Duodenal mucosa (tissue), 2 donors: ENCODE results near the gene LAMTOR1.

ENCODE experiments used
- H3K27ac ChIP-seq: one replicate; pipeline ENCODE4 v1.7.0; 2013; ENCODE audit warnings: low read depth, low read length
- H3K27me3 ChIP-seq, 2 donors: one replicate each; pipeline ENCODE4 v1.7.0; 2013; ENCODE audit warnings: low read length in 2 of 2, control low read depth in 1 of 2; ENCODE audit not compliant: insufficient read depth in 2 of 2, control insufficient read depth in 1 of 2
- H3K36me3 ChIP-seq, 2 donors: one replicate each; pipeline ENCODE4 v1.7.0; 2013; ENCODE audit warnings: low read length in 2 of 2, control low read depth in 1 of 2; ENCODE audit not compliant: insufficient read depth in 2 of 2, control insufficient read depth in 1 of 2
- H3K4me1 ChIP-seq, 2 donors: one replicate each; pipeline ENCODE4 v1.7.0; 2013; ENCODE audit warnings: low read length in 2 of 2, control low read depth in 1 of 2; ENCODE audit not compliant: insufficient read depth in 2 of 2, control insufficient read depth in 1 of 2
- H3K4me3 ChIP-seq, 2 donors: one replicate each; pipeline ENCODE4 v1.7.0; 2013; ENCODE audit warnings: low read length in 2 of 2, low read depth in 1 of 2
- H3K9ac ChIP-seq, 2 donors: one replicate each; pipeline ENCODE4 v1.7.0; 2013; ENCODE audit warnings: low read length in 2 of 2, low read depth in 1 of 2
- H3K9me3 ChIP-seq, 2 donors: one replicate each; pipeline ENCODE4 v1.7.0; 2013; ENCODE audit warnings: low read length in 2 of 2, control low read depth in 1 of 2; ENCODE audit not compliant: control insufficient read depth in 1 of 2

LAMTOR1 gene

DNA sequence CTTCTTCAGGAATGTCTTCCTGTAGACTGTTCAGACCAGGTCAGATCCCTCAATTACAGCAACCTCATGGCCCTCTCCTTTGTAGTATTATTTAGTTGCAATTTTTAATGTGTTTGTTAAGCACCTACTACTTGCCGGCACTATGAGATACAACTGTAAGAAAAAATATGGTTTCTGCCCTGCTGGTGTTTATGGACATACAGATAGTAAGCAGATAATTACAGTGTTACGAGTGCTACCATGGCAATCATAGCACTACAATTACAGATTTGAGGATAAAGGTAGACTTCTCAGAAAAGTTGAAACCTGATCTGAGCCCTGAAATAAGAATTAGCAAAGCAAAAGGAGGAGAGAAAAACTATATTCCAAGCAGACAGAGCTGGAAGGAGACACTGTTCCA lies 19.7 kb downstream of the LAMTOR1 start:
- H3K9ac ChIP-seq, result no peak overlapping the region
- H3K4me3 ChIP-seq, result no peak overlapping the region
- peaks cover 7 to 14% of the 10 kb centered on the region in 2 donors for H3K4me1 ChIP-seq
- H3K36me3 ChIP-seq, result peaks cover 6 to 7% of the 10 kb centered on the region in 2 donors
- H3K9me3 ChIP-seq, result no peaks in the 10 kb centered on the region
- H3K27me3 ChIP-seq, result no peaks in the 10 kb centered on the region
- no peak overlapping the region for H3K27ac ChIP-seq

DNA sequence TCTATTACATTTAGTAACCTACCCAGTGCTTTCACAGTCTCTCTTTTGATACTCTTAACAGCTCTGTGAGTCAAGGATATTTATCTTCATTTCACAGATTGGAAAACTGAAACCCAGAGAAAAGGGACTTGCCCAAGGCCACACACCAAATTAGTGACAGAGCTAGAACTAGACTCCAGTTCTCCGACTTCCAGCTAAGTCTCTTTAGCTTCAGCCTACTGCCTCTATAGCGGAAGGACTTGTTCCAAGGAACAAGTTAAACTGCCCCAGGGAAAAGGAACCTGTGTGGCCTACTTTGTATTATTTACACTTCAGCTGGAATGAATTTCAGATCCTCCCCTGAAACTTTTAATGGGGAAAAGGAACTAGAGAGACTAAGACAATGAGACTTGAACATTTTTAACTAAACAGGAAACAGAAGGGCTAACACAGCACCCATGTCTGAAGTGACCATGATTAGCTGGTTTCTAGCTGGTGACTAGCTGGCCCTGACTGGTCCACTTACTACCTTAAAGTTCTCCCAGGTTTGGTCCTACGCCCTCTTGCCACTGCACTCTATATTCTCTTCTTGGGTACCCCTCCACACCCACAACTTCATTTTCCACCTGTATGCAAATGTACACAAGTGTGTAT lies 21.2 kb downstream of the LAMTOR1 start:
- H3K4me3 ChIP-seq, result no peak overlapping the region
- no peak overlapping the region for H3K9ac ChIP-seq
- no peaks in the 10 kb centered on the region for H3K27me3 ChIP-seq
- peaks cover 11 to 16% of the 10 kb centered on the region in 2 donors for H3K4me1 ChIP-seq
- H3K9me3 ChIP-seq, result no peaks in the 10 kb centered on the region
- peak overlapping the region; percentile 11 for H3K27ac ChIP-seq
- no peaks in the 10 kb centered on the region for H3K36me3 ChIP-seq

DNA sequence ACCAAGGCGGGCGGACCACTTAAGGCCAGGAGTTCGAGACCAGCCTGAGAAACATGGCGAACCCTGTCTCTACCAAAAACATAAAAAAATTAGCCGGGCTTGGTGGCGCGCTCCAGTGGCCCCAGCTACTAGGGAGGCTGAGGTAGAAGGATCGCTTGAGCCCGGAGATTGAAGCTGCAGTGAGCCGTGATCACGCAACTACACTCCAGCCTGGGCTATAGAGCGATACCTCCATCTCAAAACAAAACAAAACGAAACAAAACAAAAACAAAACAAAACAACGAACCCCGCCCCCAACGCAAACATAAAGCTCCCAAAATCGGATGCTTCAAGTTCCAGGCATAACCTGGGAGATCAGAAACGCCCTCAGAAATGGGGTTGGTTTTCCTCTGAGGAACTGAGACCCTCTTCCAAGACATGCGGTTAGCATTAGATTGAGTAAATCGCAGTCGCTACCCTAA lies 21.9 kb downstream of the LAMTOR1 start:
- Histone ChIP-seq H3K9me3 (no peaks in the 10 kb centered on the region), H3K9ac (peak overlapping the region; percentile 51 to 66), H3K27me3 (no peaks in the 10 kb centered on the region), H3K4me3 (peak overlapping the region; percentile 69 to 75), H3K27ac (peak overlapping the region; percentile 70), H3K36me3 (no peaks in the 10 kb centered on the region), H3K4me1 (peaks cover 11 to 16% of the 10 kb centered on the region in 2 donors)

DNA sequence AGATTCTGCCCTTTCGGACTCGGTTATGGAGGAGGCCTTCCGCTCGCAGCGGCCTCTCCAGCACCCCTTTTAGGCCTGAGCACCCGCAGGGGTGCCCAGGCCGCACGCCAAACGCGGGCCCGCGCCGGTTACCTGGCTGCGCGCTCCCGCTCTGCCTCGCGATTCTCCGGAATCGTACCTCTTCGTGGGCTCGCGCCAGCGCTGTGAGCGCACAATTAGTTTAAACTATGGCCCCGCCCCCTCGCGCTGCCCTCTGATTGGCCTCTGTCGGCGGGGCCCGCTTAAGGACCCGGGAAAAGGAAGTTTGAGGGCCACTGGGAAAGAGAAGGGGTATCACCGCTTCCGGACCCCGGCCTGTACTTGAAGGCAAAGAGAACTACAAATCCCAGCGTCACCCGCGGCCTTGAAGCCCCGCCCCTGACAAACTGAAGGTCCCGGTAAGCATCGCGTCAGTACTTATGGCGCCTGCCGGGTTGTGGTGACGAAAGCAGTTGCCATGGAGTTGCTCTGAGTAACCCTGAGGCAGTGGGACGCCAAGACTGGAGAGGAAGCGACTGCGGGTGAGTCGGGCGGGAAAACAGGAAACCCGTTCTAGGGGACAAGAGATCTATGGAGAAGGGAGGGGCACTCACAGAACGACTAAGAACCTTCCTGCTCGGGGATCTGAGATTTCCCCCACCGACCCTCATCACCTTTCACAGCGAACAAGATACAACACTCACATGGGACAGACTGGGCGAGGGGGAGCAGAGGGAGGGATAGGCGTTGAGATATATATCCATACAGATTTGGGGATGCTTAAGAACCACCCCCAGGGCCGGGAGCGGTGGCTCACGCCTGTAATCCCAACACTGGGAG lies 22.5 kb downstream of the LAMTOR1 start, which contains the start of the genes LRRC51 and NUMA1:
Gene LRRC51 (plus strand): TSS at position 525 of the 858 bp plus-strand sequence. CDS start 8,234 bp downstream, outside the sequence.
Gene NUMA1 (minus strand): TSS at position 217 of the 858 bp plus-strand sequence. CDS start 44,599 bp downstream, outside the sequence.
- H3K27me3 ChIP-seq, result no peaks in the 10 kb centered on the region
- no peaks in the 10 kb centered on the region for H3K36me3 ChIP-seq
- no peaks in the 10 kb centered on the region for H3K9me3 ChIP-seq
- H3K4me3 ChIP-seq, result peak within 1 kb of the TSS; percentile 75 to 77
- peak within 1 kb of the TSS; percentile 70 for H3K27ac ChIP-seq
- peaks cover 11 to 16% of the 10 kb centered on the region in 2 donors for H3K4me1 ChIP-seq
- H3K9ac ChIP-seq, result peak within 1 kb of the TSS; percentile 51 to 73

DNA sequence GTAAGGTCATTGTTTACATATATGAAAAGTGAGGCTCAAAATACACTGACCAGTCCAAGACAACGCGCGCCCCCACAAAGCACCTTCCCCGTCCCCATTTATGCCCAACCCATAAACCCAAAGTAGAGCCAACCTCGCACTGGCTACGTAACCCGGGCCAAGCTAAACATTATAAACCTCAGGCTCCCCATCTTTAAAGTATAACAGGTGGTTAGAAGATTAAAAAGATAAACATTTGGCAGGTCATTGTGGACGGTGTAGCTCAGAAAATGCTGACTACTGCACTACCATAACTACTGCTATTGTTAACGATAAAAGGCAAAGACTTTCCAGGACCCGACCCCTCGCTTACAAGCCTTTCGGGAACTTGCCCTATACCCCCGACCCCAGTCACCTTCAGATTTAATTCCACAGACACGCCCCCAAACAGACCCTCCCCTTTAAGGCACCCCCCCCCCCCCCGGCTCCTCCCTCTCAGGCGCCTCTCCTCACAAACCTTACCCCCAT lies 23.2 kb downstream of the LAMTOR1 start:
- Histone ChIP-seq H3K27ac (peak overlapping the region; percentile 70), H3K27me3 (no peaks in the 10 kb centered on the region), H3K4me1 (peaks cover 15 to 16% of the 10 kb centered on the region in 2 donors), H3K36me3 (no peaks in the 10 kb centered on the region), H3K9me3 (no peaks in the 10 kb centered on the region), H3K9ac (peak overlapping the region; percentile 40 to 73), H3K4me3 (peak overlapping the region; percentile 75 to 77)

DNA sequence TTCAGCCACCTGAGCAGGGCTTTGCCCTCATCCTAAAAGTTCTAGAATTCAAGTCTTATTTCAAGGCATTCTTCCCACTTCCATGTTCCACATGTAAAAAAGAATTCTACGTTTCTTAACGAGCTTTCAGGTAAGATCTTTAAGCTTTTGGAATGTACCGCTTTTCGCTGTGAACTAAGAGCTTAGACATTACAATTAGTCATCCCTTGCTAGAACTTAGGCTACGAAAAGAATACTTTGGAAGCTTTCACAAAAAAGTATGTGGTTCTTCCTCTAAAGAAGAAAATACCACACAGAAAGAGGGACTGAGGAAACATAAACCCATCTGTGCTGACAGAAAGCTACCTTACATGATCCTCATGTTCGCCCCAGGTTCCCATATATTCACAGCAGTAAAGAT lies 24.6 kb downstream of the LAMTOR1 start:
- H3K36me3 ChIP-seq, result no peaks in the 10 kb centered on the region
- peak overlapping the region; percentile 75 to 77 for H3K4me3 ChIP-seq
- H3K9ac ChIP-seq, result peak overlapping the region in 1 of 2 donors; percentile 73
- H3K27me3 ChIP-seq, result no peaks in the 10 kb centered on the region
- no peak overlapping the region for H3K27ac ChIP-seq
- peaks cover 15 to 16% of the 10 kb centered on the region in 2 donors for H3K4me1 ChIP-seq
- H3K9me3 ChIP-seq, result no peaks in the 10 kb centered on the region

DNA sequence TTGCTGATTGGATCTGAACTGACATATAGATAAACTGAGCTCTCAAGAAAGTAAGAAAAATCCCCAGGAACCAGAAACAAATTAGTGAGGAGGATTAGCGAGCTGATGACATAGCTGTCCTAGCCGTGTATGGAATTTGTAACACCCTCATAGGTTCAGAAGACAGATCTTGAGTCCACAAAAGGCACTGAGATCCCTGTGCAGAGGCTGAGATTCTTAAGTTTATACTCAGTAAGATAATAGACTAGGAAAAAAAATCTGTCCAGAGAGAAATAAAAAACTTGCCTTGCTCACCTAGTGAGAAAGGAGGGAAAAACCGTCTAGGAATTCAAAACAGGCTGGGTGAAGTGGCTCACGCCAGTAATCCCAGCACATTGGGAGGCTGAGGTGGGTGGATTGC lies 27.3 kb downstream of the LAMTOR1 start:
- peaks cover 8 to 24% of the 10 kb centered on the region in 2 donors for H3K4me1 ChIP-seq
- H3K27ac ChIP-seq, result no peak overlapping the region
- no peak overlapping the region for H3K4me3 ChIP-seq
- no peaks in the 10 kb centered on the region for H3K9me3 ChIP-seq
- no peak overlapping the region for H3K9ac ChIP-seq
- no peaks in the 10 kb centered on the region for H3K27me3 ChIP-seq
- no peaks in the 10 kb centered on the region for H3K36me3 ChIP-seq

DNA sequence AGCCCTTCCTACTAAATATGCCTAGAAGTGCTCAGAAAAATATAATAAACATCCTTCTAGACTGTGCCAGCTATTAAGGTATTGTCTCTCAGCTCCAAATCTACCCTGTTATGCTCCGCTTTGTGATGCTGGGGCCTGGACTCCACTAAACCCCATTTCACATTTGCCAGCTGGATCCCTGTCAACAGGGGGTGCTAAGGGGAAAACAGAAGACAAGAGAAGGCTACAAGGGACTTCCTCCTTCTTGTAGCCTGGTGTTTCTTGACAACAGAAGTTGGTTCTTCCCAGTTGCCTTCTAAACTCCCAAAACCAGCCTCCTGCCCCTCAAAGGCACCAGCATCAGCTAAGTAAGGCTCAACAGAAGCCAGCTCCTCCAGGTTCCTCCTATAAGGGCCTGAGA lies 28.0 kb downstream of the LAMTOR1 start:
- Histone ChIP-seq H3K4me1 (peaks cover 14 to 30% of the 10 kb centered on the region in 2 donors), H3K27ac (no peak overlapping the region), H3K36me3 (no peaks in the 10 kb centered on the region), H3K27me3 (no peaks in the 10 kb centered on the region), H3K9ac (no peak overlapping the region), H3K4me3 (no peak overlapping the region), H3K9me3 (no peaks in the 10 kb centered on the region)

DNA sequence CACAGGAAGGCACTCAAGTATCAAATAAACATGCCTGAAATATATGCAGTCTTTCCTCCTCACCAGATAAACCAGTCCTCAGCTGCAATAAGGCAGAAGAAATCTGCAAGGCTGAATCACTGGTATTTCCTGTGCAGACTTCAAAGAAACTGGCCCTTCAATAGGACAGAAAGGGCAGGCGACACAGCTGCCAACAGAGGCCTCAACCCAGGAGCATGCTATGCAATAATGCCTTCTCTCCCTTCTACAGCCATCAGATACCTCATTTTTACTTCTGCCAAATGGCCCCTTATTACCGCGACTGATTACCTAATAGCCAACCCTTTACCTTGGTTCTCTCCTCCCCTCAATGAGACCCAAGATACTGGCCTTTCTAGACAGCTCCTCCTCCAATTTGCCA lies 30.7 kb downstream of the LAMTOR1 start:
- H3K9ac ChIP-seq, result no peak overlapping the region
- H3K4me3 ChIP-seq, result no peak overlapping the region
- peaks cover 16 to 31% of the 10 kb centered on the region in 2 donors for H3K4me1 ChIP-seq
- peaks cover 0 to 6% of the 10 kb centered on the region in 2 donors for H3K36me3 ChIP-seq
- no peaks in the 10 kb centered on the region for H3K9me3 ChIP-seq
- peak overlapping the region; percentile 7 for H3K27ac ChIP-seq
- H3K27me3 ChIP-seq, result no peaks in the 10 kb centered on the region

DNA sequence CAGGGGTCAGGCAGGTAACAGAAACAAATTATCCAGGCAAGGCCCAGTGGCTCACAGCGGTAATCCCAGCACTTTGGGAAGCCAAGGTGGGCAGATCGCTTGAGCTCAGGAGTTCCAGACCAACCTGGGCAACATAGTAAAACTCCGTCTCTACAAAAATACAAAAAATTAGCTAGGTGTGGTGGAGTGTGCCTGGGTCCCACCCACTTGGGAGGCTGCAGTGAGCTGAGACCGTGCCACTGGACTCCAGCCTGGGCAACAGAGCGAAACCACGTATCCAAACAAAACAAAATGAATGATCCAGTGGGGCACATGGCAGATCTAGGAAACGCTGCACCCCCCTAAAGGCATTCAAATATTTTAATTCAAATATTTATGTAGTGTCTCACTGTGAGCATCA lies 32.6 kb downstream of the LAMTOR1 start:
- Histone ChIP-seq H3K4me3 (no peak overlapping the region), H3K27me3 (no peaks in the 10 kb centered on the region), H3K9me3 (no peaks in the 10 kb centered on the region), H3K36me3 (peaks cover 0 to 15% of the 10 kb centered on the region in 2 donors), H3K9ac (peak overlapping the region in 1 of 2 donors; percentile 34), H3K4me1 (peaks cover 16 to 39% of the 10 kb centered on the region in 2 donors), H3K27ac (peak overlapping the region; percentile 13)
